HUES64 (cell line): Measurements from ENCODE around the gene CBX1.
"Not testable (repeated sequence)": the region's sequence is repeated elsewhere in the genome, so short reads cannot be mapped to it uniquely, and the experiment has no call there.

Experiments
- H3K27ac ChIP-seq: 2 replicates; pipeline ENCODE4 v1.7.0; 2013; ENCODE audit warnings: low read depth, low read length, inconsistent platforms
- H3K27me3 ChIP-seq: 2 replicates; pipeline ENCODE4 v1.6.1; 2013; ENCODE audit warnings: mild to moderate bottlenecking, low read length; ENCODE audit not compliant: insufficient read depth
- H3K36me3 ChIP-seq: 2 replicates; pipeline ENCODE4 v1.6.1; 2013; ENCODE audit warnings: mild to moderate bottlenecking, low read length; ENCODE audit not compliant: insufficient read depth
- H3K4me1 ChIP-seq: 2 replicates; pipeline ENCODE4 v1.6.1; 2013; ENCODE audit warnings: mild to moderate bottlenecking, low read length, moderate library complexity; ENCODE audit not compliant: insufficient read depth
- H3K4me3 ChIP-seq: 2 replicates; pipeline ENCODE4 v1.5.1; 2013; ENCODE audit warnings: mild to moderate bottlenecking, low read length, moderate library complexity
- H3K9ac ChIP-seq: 2 replicates; pipeline ENCODE4 v1.6.1; 2013; ENCODE audit warnings: mild to moderate bottlenecking, low read depth, low read length
- H3K9me3 ChIP-seq: 2 replicates; pipeline ENCODE4 v1.6.1; 2013; ENCODE audit warnings: low read depth, low read length; ENCODE audit not compliant: insufficient read depth
- WGBS: fragments of 150-250, 120-280 bp; methylation state at CpG from one replicate; pipeline ENCODE4 v1.1.7; 2013; ENCODE audit warnings: missing lambda C conversion rate; 5-methylcytosine and 5-hydroxymethylcytosine counted together

The CBX1 gene

GRCh38 chr17:48068491-48068961 lies 32.8 kb downstream of the CBX1 start:
- Histone ChIP-seq H3K36me3 (peaks cover 78% of the 10 kb centered on the region), H3K9ac (no peak overlapping the region)

GRCh38 chr17:48067808-48068207 lies 33.5 kb downstream of the CBX1 start:
- not testable (repeated sequence) for H3K4me3 ChIP-seq, H3K27ac ChIP-seq, H3K9ac ChIP-seq, H3K27me3 ChIP-seq, H3K9me3 ChIP-seq, H3K4me1 ChIP-seq
- WGBS: 93% methylated on average over 2 of the region's 2 CpGs
- H3K36me3 ChIP-seq: peaks cover 78% of the 10 kb centered on the region

More at GRCh38 chr17:48068491-48068961, 32.8 kb downstream of the CBX1 start:
- no peaks in the 10 kb centered on the region for H3K9me3 ChIP-seq
- no peaks in the 10 kb centered on the region for H3K4me1 ChIP-seq
- 85% methylated on average over 3 of the region's 3 CpGs for WGBS
- no peak overlapping the region for H3K27ac ChIP-seq
- H3K27me3 ChIP-seq: no peaks in the 10 kb centered on the region
- H3K4me3 ChIP-seq: no peak overlapping the region

GRCh38 chr17:48067245-48067644 lies 34.0 kb downstream of the CBX1 start:
- H3K9ac ChIP-seq: no peak overlapping the region
- no peaks in the 10 kb centered on the region for H3K9me3 ChIP-seq
- H3K27me3 ChIP-seq: no peaks in the 10 kb centered on the region
- no peak overlapping the region for H3K4me3 ChIP-seq
- H3K4me1 ChIP-seq: no peaks in the 10 kb centered on the region
- WGBS: 93% methylated on average over 3 of the region's 3 CpGs
- peaks cover 81% of the 10 kb centered on the region for H3K36me3 ChIP-seq
- no peak overlapping the region for H3K27ac ChIP-seq

- Histone ChIP-seq H3K9ac (no peak overlapping the region), H3K27ac (no peak overlapping the region), H3K4me3 (no peak overlapping the region), H3K4me1 (no peaks in the 10 kb centered on the region), H3K9me3 (no peaks in the 10 kb centered on the region), H3K36me3 (peaks cover 81% of the 10 kb centered on the region), H3K27me3 (no peaks in the 10 kb centered on the region)
- 92% methylated on average over 1 of the region's 1 CpG for WGBS
These were observed 34.6 kb downstream of the CBX1 start for GRCh38 chr17:48066656-48067055.

GRCh38 chr17:48066192-48066591 lies 35.1 kb downstream of the CBX1 start:
- Histone ChIP-seq H3K27me3 (no peaks in the 10 kb centered on the region), H3K4me3 (no peak overlapping the region), H3K27ac (no peak overlapping the region), H3K36me3 (peaks cover 81% of the 10 kb centered on the region), H3K9me3 (no peaks in the 10 kb centered on the region), H3K9ac (no peak overlapping the region), H3K4me1 (no peaks in the 10 kb centered on the region)
- 89% methylated on average over 1 of the region's 1 CpG for WGBS

- no peaks in the 10 kb centered on the region for H3K27me3 ChIP-seq
- no peak overlapping the region for H3K27ac ChIP-seq
- peaks cover 78% of the 10 kb centered on the region for H3K36me3 ChIP-seq
- no peaks in the 10 kb centered on the region for H3K4me1 ChIP-seq
- H3K9me3 ChIP-seq: no peaks in the 10 kb centered on the region
- 83% methylated on average over 3 of the region's 3 CpGs for WGBS
- H3K9ac ChIP-seq: no peak overlapping the region
- no peak overlapping the region for H3K4me3 ChIP-seq
These were observed 36.6 kb downstream of the CBX1 start for GRCh38 chr17:48064638-48065037.

- H3K27ac ChIP-seq: no peak overlapping the region
- H3K27me3 ChIP-seq: no peaks in the 10 kb centered on the region
- H3K4me3 ChIP-seq: no peak overlapping the region
- H3K36me3 ChIP-seq: peaks cover 85% of the 10 kb centered on the region
- 98% methylated on average over 7 of the region's 7 CpGs for WGBS
- H3K4me1 ChIP-seq: no peaks in the 10 kb centered on the region
- H3K9me3 ChIP-seq: no peaks in the 10 kb centered on the region
- no peak overlapping the region for H3K9ac ChIP-seq
These were observed 39.0 kb downstream of the CBX1 start for GRCh38 chr17:48062273-48062672.

GRCh38 chr17:48060249-48060648 lies 41.0 kb downstream of the CBX1 start:
- WGBS: 96% methylated on average over 7 of the region's 7 CpGs
- Histone ChIP-seq H3K36me3 (peaks cover 87% of the 10 kb centered on the region), H3K27me3 (no peaks in the 10 kb centered on the region), H3K4me3 (no peak overlapping the region), H3K9me3 (no peaks in the 10 kb centered on the region), H3K27ac (no peak overlapping the region), H3K9ac (no peak overlapping the region), H3K4me1 (peaks cover 12% of the 10 kb centered on the region)

- no peak overlapping the region for H3K9ac ChIP-seq
- no peak overlapping the region for H3K4me3 ChIP-seq
- H3K27me3 ChIP-seq: no peaks in the 10 kb centered on the region
- WGBS: 96% methylated on average over 32 of the region's 32 CpGs
- H3K36me3 ChIP-seq: peaks cover 76% of the 10 kb centered on the region
- H3K4me1 ChIP-seq: peaks cover 15% of the 10 kb centered on the region
- H3K9me3 ChIP-seq: no peaks in the 10 kb centered on the region
- H3K27ac ChIP-seq: no peak overlapping the region
These were observed 42.1 kb downstream of the CBX1 start for GRCh38 chr17:48059125-48059668.

GRCh38 chr17:48058393-48059124 lies 42.7 kb downstream of the CBX1 start:
- Histone ChIP-seq H3K27me3 (no peaks in the 10 kb centered on the region), H3K4me3 (no peak overlapping the region), H3K4me1 (peaks cover 20% of the 10 kb centered on the region), H3K36me3 (peaks cover 72% of the 10 kb centered on the region), H3K9ac (no peak overlapping the region), H3K27ac (no peak overlapping the region), H3K9me3 (no peaks in the 10 kb centered on the region)
- WGBS: 96% methylated on average over 11 of the region's 11 CpGs

GRCh38 chr17:48057626-48058025 lies 43.7 kb downstream of the CBX1 start:
- Histone ChIP-seq H3K27ac (0 out of 2 replicates have a peak overlapping the region, but pooled peaks have one; percentile 93), H3K9me3 (no peaks in the 10 kb centered on the region), H3K36me3 (peaks cover 68% of the 10 kb centered on the region), H3K4me1 (peaks cover 30% of the 10 kb centered on the region), H3K27me3 (no peaks in the 10 kb centered on the region), H3K9ac (no peak overlapping the region), H3K4me3 (no peak overlapping the region)
- 81% methylated on average over 4 of the region's 4 CpGs for WGBS
